GM12878 (cell line): Measurements from ENCODE around the gene FOXO3. TPM values are rescaled to one million over a fixed set of nuclear protein-coding genes. Genes with fewer than 3 reads are reported as not detected.
"Not testable (repeated sequence)": the region's sequence is repeated elsewhere in the genome, so short reads cannot be mapped to it uniquely, and the experiment has no call there.

Experiments used
- ATAC-seq: fragments of 200-7000 bp; cut with Tn5 transposase; 3 replicates; pipeline ENCODE4 v1.9.1; 2020; ENCODE audit warnings: mild to moderate bottlenecking, moderate library complexity
- BruUV-seq: library from RNA; stranded (reverse); fragments of 400-500 nt; replicated peaks from 2 replicates; lab custom pipeline; 2021; lab: Mats Ljungman, UMichigan
- CTCF ChIA-PET: fragments of 300-600 bp; sonication (Branson Sonifier 250); formaldehyde crosslinking; extraction: SDS; loops from one replicate; lab custom pipeline; 2021; ENCODE audit warnings: inconsistent platforms; lab: Yijun Ruan, JAX
- POLR2A ChIA-PET: fragments of 350-600 bp; formaldehyde crosslinking; extraction: SDS; loops from one replicate; lab custom pipeline; 2021; ENCODE audit warnings: inconsistent platforms; lab: Charles Lee
- RAD21 ChIA-PET: fragments of 300-600 bp; sonication (Branson Sonifier 250); formaldehyde crosslinking; loops from one replicate; lab custom pipeline; 2023; ENCODE audit warnings: antibody characterized with exemption; ENCODE audit not compliant: unreplicated experiment; lab: Charles Lee
- SMC1A ChIA-PET: fragments of 300-600 bp; sonication (Branson Sonifier 250); formaldehyde crosslinking; loops from one replicate; lab custom pipeline; 2023; ENCODE audit not compliant: unreplicated experiment, uncharacterized antibody; lab: Charles Lee
- DNase-seq: peaks from one replicate; pipeline ENCODE4 v3.0.0-alpha.2; 2011; ENCODE audit warnings: low read depth, low spot score
- FAIRE-seq: peaks from 3 replicates; lab custom pipeline; 2011; peaks lifted over from hg19 to GRCh38; lab: Jason Lieb, UNC
- H2AFZ ChIP-seq: 2 replicates; pipeline ENCODE4 v1.6.0; 2011; ENCODE audit warnings: low read depth, low read length, control low read depth; ENCODE audit not compliant: control insufficient read depth
- H3K27ac ChIP-seq: 2 replicates; pipeline ENCODE4 v1.5.1; 2011; ENCODE audit warnings: control low read depth; ENCODE audit not compliant: control insufficient read depth, insufficient read depth
- H3K27me3 ChIP-seq, 2 experiments: replicated peaks in 1 of 2; 2 replicates each; pipeline versions ENCODE4 v1.6.0 to v1.6.1; 2011; ENCODE audit warnings: low read length in 1 of 2; ENCODE audit not compliant: control insufficient read depth in 2 of 2, insufficient read depth in 2 of 2
- H3K36me3 ChIP-seq, 2 experiments: 2 replicates each; pipeline ENCODE4 v1.5.1; 2011; ENCODE audit warnings: low read length in 1 of 2; ENCODE audit not compliant: control insufficient read depth in 2 of 2, insufficient read depth in 2 of 2
- H3K4me1 ChIP-seq: 2 replicates; pipeline ENCODE4 v1.6.1; 2011; ENCODE audit warnings: mild to moderate bottlenecking, low read length, moderate library complexity, mixed read lengths; ENCODE audit not compliant: control insufficient read depth, insufficient read depth
- H3K4me2 ChIP-seq: 2 replicates; pipeline ENCODE4 v1.6.0; 2011; ENCODE audit warnings: control low read depth; ENCODE audit not compliant: control insufficient read depth, insufficient read depth
- H3K4me3 ChIP-seq: fragments of 200-600 bp; sonication (generic); 2 replicates; pipeline ENCODE4 v1.5.1; 2016
- H3K79me2 ChIP-seq: 2 replicates; pipeline ENCODE4 v1.6.0; 2011; ENCODE audit warnings: low read length; ENCODE audit not compliant: control insufficient read depth, insufficient read depth
- H3K9ac ChIP-seq: 2 replicates; pipeline ENCODE4 v1.8.0; 2011; ENCODE audit warnings: low read length, control low read depth, mixed read lengths; ENCODE audit not compliant: control insufficient read depth, insufficient read depth
- H3K9me3 ChIP-seq: replicated peaks from 3 replicates; pipeline ENCODE4 v1.5.1; 2011; ENCODE audit warnings: mild to moderate bottlenecking, low read length; ENCODE audit not compliant: control insufficient read depth, insufficient read depth
- H4K20me1 ChIP-seq: 2 replicates; pipeline ENCODE4 v1.6.0; 2011; ENCODE audit not compliant: control insufficient read depth, insufficient read depth
- CHD2 ChIP-seq: IDR thresholded peaks from 2 replicates; pipeline ENCODE4 v1.6.1; 2011; ENCODE audit warnings: low read depth, low read length, improper control_type of control experiment, borderline replicate concordance
- GABPA ChIP-seq: IDR thresholded peaks from 2 replicates; pipeline ENCODE4 v1.6.1; 2014; ENCODE audit warnings: antibody characterized with exemption, low read depth, mild to moderate bottlenecking, inconsistent platforms
- HSF1 ChIP-seq: fragments of 150-350 bp; IDR thresholded peaks from 2 replicates; pipeline ENCODE4 v1.6.1; 2014; ENCODE audit warnings: mild to moderate bottlenecking, low read depth, low read length
- IKZF1 ChIP-seq: fragments of 450-650 bp; conservative IDR thresholded peaks from 2 replicates; pipeline ENCODE4 v1.6.1; 2017; ENCODE audit warnings: antibody characterized with exemption, mild to moderate bottlenecking
- JUND ChIP-seq: IDR thresholded peaks from 2 replicates; pipeline ENCODE4 v1.6.1; 2012; ENCODE audit warnings: low read depth, mild to moderate bottlenecking, low read length, improper control_type of control experiment, moderate library complexity
- SUPT20H ChIP-seq: IDR thresholded peaks from 2 replicates; pipeline ENCODE4 v1.6.1; 2011; ENCODE audit warnings: low read depth, mild to moderate bottlenecking, low read length, moderate library complexity, borderline replicate concordance; ENCODE audit not compliant: control insufficient read depth
- WGBS: methylation state at CpG from one replicate; pipeline ENCODE4 v1.1.6; 2016; ENCODE audit warnings: low lambda C conversion rate; ENCODE audit not compliant: insufficient replicate concordance, insufficient coverage; ENCODE audit errors: missing lambda C conversion rate; 5-methylcytosine and 5-hydroxymethylcytosine counted together
- in situ Hi-C: fragments of 300-500 bp; cut with MboI; formaldehyde crosslinking; loops from 9 replicates; pipeline ENCODE4 v1.14.3; 2018; ENCODE audit warnings: mixed read lengths
- intact Hi-C: fragments of 100-400 bp; cut with micrococcal nuclease; formaldehyde crosslinking; loops from one replicate; pipeline ENCODE4 v1.14.2; 2022; ENCODE audit not compliant: unreplicated experiment
- polyA plus RNA-seq, 11 experiments: library from polyadenylated mRNA; depleted of rRNA in 4 of 11; unstranded in 6 of 11; stranded (reverse) in 5 of 11; fragments of >200 nt; fragmentation: Nextera tagmentation in 4 of 11; fragmentation: Illumina TruSeq in 1 of 11; extraction: Ambion mirVana in 4 of 11; extraction: Trizol in 1 of 11; gene quantifications; 1 replicate in 1 of 11; 2 replicates in 10 of 11; pipeline versions ENCODE4 v1.2.1 to v1.2.3, GENCODE V29; 2011 to 2016; ENCODE audit warnings: inconsistent platforms in 2 of 11, missing spikeins in 2 of 11, low read depth in 1 of 11
- total RNA-seq, 4 experiments: library from RNA; depleted of rRNA in 3 of 4; stranded (reverse); fragments of >200 nt in 3 of 4; fragmentation: Illumina TruSeq in 1 of 4; extraction: Trizol in 1 of 4; gene quantifications; 2 replicates each; pipeline versions ENCODE4 v1.2.1 to v1.2.3, GENCODE V29; 2013 to 2021
- TF ChIP-seq, protein P1 (sequence below): fragments of 450-650 bp; IDR thresholded peaks from 2 replicates; pipeline ENCODE4 v1.6.1; 2017; ENCODE audit warnings: borderline replicate concordance

The FOXO3 gene
- total and polyA plus RNA-seq, 10 of the 15 experiments (the other 5 are each of a cell fraction or from before 2014, with no cell fraction given), result 0.82 to 4.5 (median 1.7) TPM

DNA sequence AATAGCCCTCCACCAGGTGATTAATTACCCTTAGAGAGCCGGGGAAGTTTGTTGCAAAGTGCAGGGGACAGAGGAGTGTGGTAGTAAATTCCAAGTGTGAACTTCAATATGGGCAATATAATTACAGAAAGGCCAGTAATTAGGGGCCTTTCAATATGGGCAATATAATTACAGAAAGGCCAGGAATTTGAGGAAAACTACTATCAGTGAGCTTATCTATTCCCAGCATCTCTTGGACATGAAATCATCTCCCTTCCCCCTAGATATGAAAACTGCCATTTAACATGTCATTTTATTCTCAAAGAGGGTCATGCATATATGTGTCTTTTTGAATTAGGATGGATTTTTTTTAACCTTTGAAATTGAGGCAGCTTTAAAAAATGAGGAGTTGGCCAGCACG lies 102.0 kb downstream of the FOXO3 start:
- CTCF ChIA-PET, result no interaction called here
- 80% methylated on average over 2 of the region's 2 CpGs for WGBS
- H4K20me1 ChIP-seq, result no peaks in the 10 kb centered on the region
- H3K27ac ChIP-seq, result no peak overlapping the region
- H3K79me2 ChIP-seq, result no peaks in the 10 kb centered on the region
- H3K4me2 ChIP-seq, result no peak overlapping the region
- POLR2A ChIA-PET, result no interaction called here
- TF ChIP-seq GABPA, result no peak
- no peak for TF ChIP-seq CHD2
- TF ChIP-seq HSF1, result no peak
- TF ChIP-seq JUND, result no peak
- TF ChIP-seq SUPT20H, result no peak
- no peak for TF ChIP-seq IKZF1
- TF ChIP-seq, protein P1, sequence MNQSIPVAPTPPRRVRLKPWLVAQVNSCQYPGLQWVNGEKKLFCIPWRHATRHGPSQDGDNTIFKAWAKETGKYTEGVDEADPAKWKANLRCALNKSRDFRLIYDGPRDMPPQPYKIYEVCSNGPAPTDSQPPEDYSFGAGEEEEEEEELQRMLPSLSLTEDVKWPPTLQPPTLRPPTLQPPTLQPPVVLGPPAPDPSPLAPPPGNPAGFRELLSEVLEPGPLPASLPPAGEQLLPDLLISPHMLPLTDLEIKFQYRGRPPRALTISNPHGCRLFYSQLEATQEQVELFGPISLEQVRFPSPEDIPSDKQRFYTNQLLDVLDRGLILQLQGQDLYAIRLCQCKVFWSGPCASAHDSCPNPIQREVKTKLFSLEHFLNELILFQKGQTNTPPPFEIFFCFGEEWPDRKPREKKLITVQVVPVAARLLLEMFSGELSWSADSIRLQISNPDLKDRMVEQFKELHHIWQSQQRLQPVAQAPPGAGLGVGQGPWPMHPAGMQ, result no peak
- H3K9me3 ChIP-seq, result no peaks in the 10 kb centered on the region
- RAD21 ChIA-PET, result no interaction called here
- no peak for DNase-seq
- no peak for ATAC-seq
- no peaks in the 10 kb centered on the region for H3K4me1 ChIP-seq
- intact Hi-C loops (no loop called here), in situ Hi-C loops (no loop called here)
- H2AFZ ChIP-seq, result no peak overlapping the region
- SMC1A ChIA-PET, result no interaction called here
- H3K9ac ChIP-seq, result no peak overlapping the region
- FAIRE-seq, result no peak
- no TSS peak for BruUV-seq
- no peak overlapping the region for H3K4me3 ChIP-seq
- no peaks in the 10 kb centered on the region for H3K27me3 ChIP-seq
- peaks cover 0 to 2% of the 10 kb centered on the region in 2 experiments; a peak in 1 of 4 replicates for H3K36me3 ChIP-seq

- FAIRE-seq, intact Hi-C loops, DNase-seq, H3K9ac ChIP-seq, H3K27ac ChIP-seq, CTCF ChIA-PET, H3K36me3 ChIP-seq, H3K27me3 ChIP-seq, BruUV-seq, H4K20me1 ChIP-seq, POLR2A ChIA-PET, RAD21 ChIA-PET, H2AFZ ChIP-seq, H3K79me2 ChIP-seq, H3K4me2 ChIP-seq, SMC1A ChIA-PET, in situ Hi-C loops, H3K4me3 ChIP-seq, ATAC-seq, H3K4me1 ChIP-seq, H3K9me3 ChIP-seq: not testable (repeated sequence)
- WGBS, result 94% methylated on average over 22 of the region's 30 CpGs
Measured at GRCh38 chr6:108663494-108664064, 102.9 kb downstream of the FOXO3 start.
